WERI-Rb-1 (cell line): Measurements from ENCODE around the gene DNAH1.

Experiments
- DNase-seq: peaks from one replicate; pipeline ENCODE4 v3.0.0-alpha.2; 2020
- H3K27ac ChIP-seq: fragments of 250-450 bp; sonication (Bioruptor Pico); 2 replicates; pipeline ENCODE4 v1.5.1; 2020; ENCODE audit warnings: mild to moderate bottlenecking, moderate library complexity
- H3K27me3 ChIP-seq: fragments of 250-450 bp; sonication (Bioruptor Pico); 2 replicates; pipeline ENCODE4 v1.5.1; 2021; ENCODE audit warnings: mild to moderate bottlenecking, low read depth, moderate library complexity; ENCODE audit not compliant: insufficient read depth, severe bottlenecking
- H3K36me3 ChIP-seq: fragments of 250-450 bp; sonication (Bioruptor Pico); 2 replicates; pipeline ENCODE4 v1.5.1; 2020; ENCODE audit warnings: mild to moderate bottlenecking, moderate library complexity
- H3K4me3 ChIP-seq: 2 replicates; pipeline ENCODE4 v1.5.1; 2011; ENCODE audit warnings: low read depth, mild to moderate bottlenecking, control low read depth, low read length
- H3K9me3 ChIP-seq: fragments of 250-450 bp; sonication (Bioruptor Pico); 2 replicates; pipeline ENCODE4 v1.5.1; 2021; ENCODE audit warnings: mild to moderate bottlenecking, moderate library complexity; ENCODE audit not compliant: severe bottlenecking
- CTCF ChIP-seq: IDR thresholded peaks from 2 replicates; pipeline ENCODE4 v1.5.1; 2011; ENCODE audit warnings: low read depth, mild to moderate bottlenecking, control low read depth, inconsistent platforms, low read length

Gene DNAH1

GRCh38 chr3:52289747-52290595 is 26.1 kb upstream of the DNAH1 start:
- Histone ChIP-seq H3K4me3 (no peak overlapping the region), H3K9me3 (no peaks in the 10 kb centered on the region), H3K36me3 (no peaks in the 10 kb centered on the region; the same call in 1 of the 2 replicates), H3K27me3 (no peaks in the 10 kb centered on the region), H3K27ac (no peak overlapping the region)
- DNase-seq = no peak
- no peak for TF ChIP-seq CTCF

GRCh38 chr3:52290596-52291507 is 25.3 kb upstream of the DNAH1 start:
- H3K9me3 ChIP-seq = no peaks in the 10 kb centered on the region
- no peak overlapping the region for H3K27ac ChIP-seq
- H3K27me3 ChIP-seq = no peaks in the 10 kb centered on the region
- H3K4me3 ChIP-seq = no peak overlapping the region
- no peak for TF ChIP-seq CTCF
- H3K36me3 ChIP-seq = no peaks in the 10 kb centered on the region; the same call in 1 of the 2 replicates
- no peak for DNase-seq

GRCh38 chr3:52291508-52292181 is 24.5 kb upstream of the DNAH1 start:
- TF ChIP-seq CTCF = peak; percentile 49
- no peak overlapping the region for H3K4me3 ChIP-seq
- H3K9me3 ChIP-seq = no peaks in the 10 kb centered on the region
- peak; percentile 51 for DNase-seq
- no peaks in the 10 kb centered on the region for H3K27me3 ChIP-seq
- H3K36me3 ChIP-seq = no peaks in the 10 kb centered on the region; the same call in 1 of the 2 replicates
- H3K27ac ChIP-seq = no peak overlapping the region

GRCh38 chr3:52292247-52293065 is 23.7 kb upstream of the DNAH1 start:
- H3K4me3 ChIP-seq = no peak overlapping the region
- DNase-seq = no peak
- H3K36me3 ChIP-seq = no peaks in the 10 kb centered on the region; the same call in 1 of the 2 replicates
- H3K27me3 ChIP-seq = no peaks in the 10 kb centered on the region
- TF ChIP-seq CTCF = no peak
- no peak overlapping the region for H3K27ac ChIP-seq
- no peaks in the 10 kb centered on the region for H3K9me3 ChIP-seq
